Keratinocyte (primary cell): ENCODE results near the gene CLCN3. TPM values are rescaled to one million over a fixed set of nuclear protein-coding genes. Genes with fewer than 3 reads are reported as not detected.
"Not testable (repeated sequence)": the region's sequence is repeated elsewhere in the genome, so short reads cannot be mapped to it uniquely, and the experiment has no call there.

Experiments used
- DNase-seq: peaks from one replicate; pipeline ENCODE4 v3.0.0-alpha.2; 2011; ENCODE audit warnings: low read depth, missing footprints, low spot score
- FAIRE-seq: peaks from 2 replicates; lab custom pipeline; 2011; peaks lifted over from hg19 to GRCh38; lab: Jason Lieb, UNC
- H2AFZ ChIP-seq: 2 replicates; pipeline ENCODE4 v1.6.0; 2012; ENCODE audit warnings: low read length, control low read depth, inconsistent platforms; ENCODE audit not compliant: control insufficient read depth
- H3K27ac ChIP-seq: 2 replicates; pipeline ENCODE4 v1.5.1; 2011; ENCODE audit warnings: low read length; ENCODE audit not compliant: control insufficient read depth, insufficient read depth
- H3K27me3 ChIP-seq: 3 replicates; pipeline ENCODE4 v1.6.0; 2011; ENCODE audit warnings: low read length; ENCODE audit not compliant: control insufficient read depth, insufficient read depth; ENCODE audit errors: extremely low read depth
- H3K36me3 ChIP-seq, 2 experiments: 2 replicates in 1 of 2; 3 replicates in 1 of 2; pipeline ENCODE4 v1.5.1; 2011; ENCODE audit warnings: low read length in 2 of 2, mild to moderate bottlenecking in 1 of 2; ENCODE audit not compliant: control insufficient read depth in 2 of 2, insufficient read depth in 2 of 2; ENCODE audit errors: extremely low read depth in 1 of 2
- H3K4me1 ChIP-seq: 3 replicates; pipeline ENCODE4 v1.5.1; 2011; ENCODE audit warnings: low read length; ENCODE audit not compliant: control insufficient read depth, insufficient read depth; ENCODE audit errors: extremely low read depth
- H3K4me2 ChIP-seq: 3 replicates; pipeline ENCODE4 v1.6.0; 2011; ENCODE audit warnings: low read depth, low read length; ENCODE audit not compliant: control insufficient read depth, insufficient read depth; ENCODE audit errors: extremely low read depth
- H3K4me3 ChIP-seq, 3 experiments: fragments of 200-600 bp in 1 of 3; sonication (generic) in 1 of 3; 2 replicates in 2 of 3; 3 replicates in 1 of 3; pipeline ENCODE4 v1.5.1; 2011 to 2016; ENCODE audit warnings: low read length in 3 of 3, mild to moderate bottlenecking in 3 of 3, control low read depth in 2 of 3, inconsistent platforms in 1 of 3, low read depth in 1 of 3, mixed read lengths in 1 of 3, mixed run types in 1 of 3, moderate library complexity in 1 of 3; ENCODE audit not compliant: control insufficient read depth in 2 of 3, insufficient read depth in 2 of 3; ENCODE audit errors: extremely low read depth in 1 of 3
- H3K79me2 ChIP-seq: 2 replicates; pipeline ENCODE4 v1.6.0; 2012; ENCODE audit warnings: low read length; ENCODE audit not compliant: control insufficient read depth, insufficient read depth
- H3K9ac ChIP-seq: 3 replicates; pipeline ENCODE4 v1.6.0; 2011; ENCODE audit warnings: low read length; ENCODE audit not compliant: control insufficient read depth, insufficient read depth; ENCODE audit errors: extremely low read depth
- H3K9me1 ChIP-seq: 3 replicates; pipeline ENCODE4 v1.6.0; 2011; ENCODE audit warnings: low read length; ENCODE audit not compliant: control insufficient read depth, insufficient read depth; ENCODE audit errors: extremely low read depth
- H3K9me3 ChIP-seq: 2 replicates; pipeline ENCODE4 v1.5.1; 2012; ENCODE audit warnings: low read depth, low read length; ENCODE audit not compliant: control insufficient read depth
- H4K20me1 ChIP-seq: 3 replicates; pipeline ENCODE4 v1.6.0; 2011; ENCODE audit warnings: low read length; ENCODE audit not compliant: control insufficient read depth, insufficient read depth; ENCODE audit errors: extremely low read depth
- CTCF ChIP-seq, 3 experiments: IDR thresholded peaks in 1 of 3; conservative IDR thresholded peaks in 1 of 3; optimal IDR thresholded peaks in 1 of 3; 2 replicates in 2 of 3; 3 replicates in 1 of 3; pipeline versions ENCODE3 to v1.5.1; 2011; ENCODE audit warnings: low read length in 3 of 3, mild to moderate bottlenecking in 3 of 3, moderate library complexity in 2 of 3, control low read depth in 1 of 3, inconsistent platforms in 1 of 3; ENCODE audit not compliant: insufficient read depth in 2 of 3; ENCODE audit errors: extremely low read depth in 1 of 3
- EZH2 ChIP-seq: IDR thresholded peaks from one replicate; pipeline ENCODE4 v1.6.1; 2012; ENCODE audit warnings: inconsistent platforms, mild to moderate bottlenecking, low read length, moderate library complexity
- dilution Hi-C: fragments of 300-500 bp; cut with MboI; formaldehyde crosslinking; loops from one replicate; pipeline ENCODE4 v1.7.0; 2020; ENCODE audit warnings: low sequenced_read_pairs; ENCODE audit not compliant: extremely low pct_ligation_motif_present
- polyA plus RNA-seq, 5 experiments: library from polyadenylated mRNA; depleted of rRNA in 3 of 5; stranded (reverse) in 3 of 5; stranded (forward) in 1 of 5; unstranded in 1 of 5; fragments of >200 nt; gene quantifications; 1 replicate in 1 of 5; 2 replicates in 3 of 5; 3 replicates in 1 of 5; pipeline versions ENCODE4 v1.2.1 to v1.2.3, GENCODE V29; 2011 to 2012; ENCODE audit warnings: missing spikeins in 2 of 5, low read depth in 1 of 5, low replicate concordance in 1 of 5

The CLCN3 gene
- polyA plus RNA-seq, 1 donor (not counting 4 experiments of a cell fraction or from before 2014, with no cell fraction given), result 34.2 TPM

- H3K4me1 ChIP-seq, result peaks cover 11% of the 10 kb centered on the region
- no peaks in the 10 kb centered on the region for H3K9me3 ChIP-seq
- no peaks in the 10 kb centered on the region for H3K27me3 ChIP-seq
- H3K79me2 ChIP-seq, result peaks cover 64% of the 10 kb centered on the region
- peak overlapping the region; percentile 98 for H3K9ac ChIP-seq
- H3K9me1 ChIP-seq, result no peaks in the 10 kb centered on the region
- H3K4me2 ChIP-seq, result peak overlapping the region; percentile 88
- peak overlapping the region; percentile 58 to 98 (median 98) for H3K4me3 ChIP-seq
- peak overlapping the region; percentile 99 for H3K27ac ChIP-seq
- peaks cover 6% of the 10 kb centered on the region for H4K20me1 ChIP-seq
- DNase-seq (no peak), FAIRE-seq (no peak)
- TF ChIP-seq EZH2 (no peak), CTCF (optimal IDR thresholded peaks at IDR 0.05 in 1 of 3, IDR thresholded peaks at IDR 0.05 in 1 of 3, conservative IDR thresholded peaks at IDR 0.05 in 1 of 3; ENCODE audit: extremely low read depth in 1 of 3, insufficient read depth in 2 of 3, low read length in 3 of 3) (no peak)
- dilution Hi-C loops, result no loop called here
- no peak overlapping the region for H2AFZ ChIP-seq
- H3K36me3 ChIP-seq, result no peaks in the 10 kb centered on the region
Observed at GRCh38 chr4:169622566-169622965, 2.2 kb downstream of the CLCN3 start.

GRCh38 chr4:169624012-169624411, 3.6 kb downstream of the CLCN3 start:
- H3K4me3 ChIP-seq, FAIRE-seq, H3K9me1 ChIP-seq, H2AFZ ChIP-seq, H3K27me3 ChIP-seq, H4K20me1 ChIP-seq, dilution Hi-C loops, H3K4me2 ChIP-seq, H3K36me3 ChIP-seq, H3K9me3 ChIP-seq, DNase-seq, H3K9ac ChIP-seq, H3K27ac ChIP-seq: not testable (repeated sequence)
- Histone ChIP-seq H3K79me2 (peaks cover 76% of the 10 kb centered on the region), H3K4me1 (peaks cover 17% of the 10 kb centered on the region)

- H3K9me1 ChIP-seq, result no peaks in the 10 kb centered on the region
- H3K36me3 ChIP-seq, result no peaks in the 10 kb centered on the region
- no peak overlapping the region for H3K27ac ChIP-seq
- peaks cover 15% of the 10 kb centered on the region for H3K4me1 ChIP-seq
- H3K27me3 ChIP-seq, result no peaks in the 10 kb centered on the region
- H3K79me2 ChIP-seq, result peaks cover 83% of the 10 kb centered on the region
- H4K20me1 ChIP-seq, result peaks cover 8% of the 10 kb centered on the region
- no peak overlapping the region for H3K9ac ChIP-seq
- DNase-seq (no peak), FAIRE-seq (no peak)
- H3K4me3 ChIP-seq, result no peak overlapping the region
- H2AFZ ChIP-seq, result no peak overlapping the region
- no peak for TF ChIP-seq EZH2
- TF ChIP-seq CTCF (optimal IDR thresholded peaks at IDR 0.05 in 1 of 3, IDR thresholded peaks at IDR 0.05 in 1 of 3, conservative IDR thresholded peaks at IDR 0.05 in 1 of 3; ENCODE audit: extremely low read depth in 1 of 3, insufficient read depth in 2 of 3, low read length in 3 of 3), result no peak
- no peaks in the 10 kb centered on the region for H3K9me3 ChIP-seq
- dilution Hi-C loops, result no loop called here
- H3K4me2 ChIP-seq, result no peak overlapping the region
Observed at GRCh38 chr4:169625886-169626285, 5.5 kb downstream of the CLCN3 start.
